NCI-H446 treated with DMSO at 0.1 percent for 48 hours (cell line): ENCODE measurements around the gene DNAJC17.

Experiments used
- DNase-seq: peaks from one replicate; lab custom pipeline; 2025; lab: John Stamatoyannopoulos, UW

DNAJC17 gene

GRCh38 chr15:40829115-40829514 lies 21.8 kb upstream of the DNAJC17 start:
- no peak for DNase-seq

GRCh38 chr15:40828447-40829036 lies 21.3 kb upstream of the DNAJC17 start, which contains the start of gene PPP1R14D:
Gene PPP1R14D (minus strand): TSS chr15:40828708. CDS start chr15:40828641, 67 bp downstream.
- no peak for DNase-seq

GRCh38 chr15:40826423-40827075 lies 19.3 kb upstream of the DNAJC17 start:
- no peak for DNase-seq

- DNase-seq: no peak
Observed at GRCh38 chr15:40825661-40826422, 18.6 kb upstream of the DNAJC17 start.

GRCh38 chr15:40823572-40824343 lies 16.5 kb upstream of the DNAJC17 start:
- DNase-seq: no peak

- no peak for DNase-seq
Observed at GRCh38 chr15:40821195-40821594, 13.9 kb upstream of the DNAJC17 start.

- DNase-seq: no peak
Observed at GRCh38 chr15:40819048-40819447, 11.8 kb upstream of the DNAJC17 start.

- no peak for DNase-seq
Observed at GRCh38 chr15:40815042-40815698, 7.9 kb upstream of the DNAJC17 start.

- no peak for DNase-seq
Observed at GRCh38 chr15:40812721-40813425, 5.6 kb upstream of the DNAJC17 start.

- DNase-seq: no peak
Observed at GRCh38 chr15:40808861-40809450, 1.7 kb upstream of the DNAJC17 start.

- no peak for DNase-seq
Observed at GRCh38 chr15:40807888-40808461, 702 bp upstream of the DNAJC17 start.

- DNase-seq: peak; percentile 27
Observed at GRCh38 chr15:40806672-40807027, 623 bp downstream of the DNAJC17 start.

- DNase-seq: no peak
Observed at GRCh38 chr15:40803688-40804087, 3.6 kb downstream of the DNAJC17 start.

GRCh38 chr15:40803076-40803475 lies 4.2 kb downstream of the DNAJC17 start:
- DNase-seq: no peak

GRCh38 chr15:40799523-40799922 lies 7.8 kb downstream of the DNAJC17 start:
- no peak for DNase-seq

GRCh38 chr15:40796512-40796911 lies 10.8 kb downstream of the DNAJC17 start:
- no peak for DNase-seq

- no peak for DNase-seq
Observed at GRCh38 chr15:40796041-40796440, 11.2 kb downstream of the DNAJC17 start.

GRCh38 chr15:40793216-40793989 lies 13.9 kb downstream of the DNAJC17 start:
- no peak for DNase-seq

- no peak for DNase-seq
Observed at GRCh38 chr15:40792394-40792793, 14.9 kb downstream of the DNAJC17 start.

- no peak for DNase-seq
Observed at GRCh38 chr15:40790718-40791117, 16.6 kb downstream of the DNAJC17 start.
